GM23338 (cell line): ENCODE data around the gene CIAO1. TPM values are rescaled to one million over a fixed set of nuclear protein-coding genes. Genes with fewer than 3 reads are reported as not detected.
"Not testable (repeated sequence)": the region's sequence is repeated elsewhere in the genome, so short reads cannot be mapped to it uniquely, and the experiment has no call there.

Source experiments
- ATAC-seq: fragments of 200-7000 bp; cut with Tn5 transposase; 3 replicates; pipeline ENCODE4 v1.9.1; 2020
- DNase-seq: peaks from one replicate; pipeline ENCODE4 v3.0.0-alpha.2; 2015; ENCODE audit warnings: low spot score
- H2AFZ ChIP-seq: fragments of 200-600 bp; sonication (generic); 2 replicates; pipeline ENCODE4 v1.8.0; 2016; ENCODE audit warnings: antibody characterized with exemption, mild to moderate bottlenecking, moderate library complexity
- H3F3A ChIP-seq: fragments of 200-600 bp; sonication (generic); replicated peaks from 2 replicates; pipeline ENCODE4 v1.8.0; 2017; ENCODE audit warnings: antibody characterized with exemption, mixed run types, low read depth
- H3K27ac ChIP-seq: fragments of 200-600 bp; sonication (generic); 2 replicates; pipeline ENCODE4 v1.6.1; 2016; ENCODE audit warnings: low read depth
- H3K27me3 ChIP-seq: fragments of 200-600 bp; sonication (generic); 2 replicates; pipeline ENCODE4 v1.8.0; 2016; ENCODE audit warnings: mild to moderate bottlenecking, mixed run types, moderate library complexity; ENCODE audit not compliant: insufficient read depth
- H3K36me3 ChIP-seq: fragments of 200-600 bp; sonication (generic); 2 replicates; pipeline ENCODE4 v1.8.0; 2016; ENCODE audit warnings: mild to moderate bottlenecking; ENCODE audit not compliant: insufficient read depth
- H3K4me1 ChIP-seq: fragments of 200-600 bp; sonication (generic); 2 replicates; pipeline ENCODE4 v1.8.0; 2016; ENCODE audit warnings: mild to moderate bottlenecking, moderate library complexity; ENCODE audit not compliant: insufficient read depth
- H3K4me2 ChIP-seq: fragments of 200-600 bp; sonication (generic); 2 replicates; pipeline ENCODE4 v1.7.1; 2017; ENCODE audit warnings: mixed run types
- H3K4me3 ChIP-seq: fragments of 200-600 bp; sonication (generic); 2 replicates; pipeline ENCODE4 v1.6.1; 2016; ENCODE audit warnings: mixed run types
- H3K79me2 ChIP-seq: fragments of 200-600 bp; sonication (generic); replicated peaks from 2 replicates; pipeline ENCODE4 v1.8.0; 2017; ENCODE audit warnings: mild to moderate bottlenecking; ENCODE audit not compliant: insufficient read depth
- H3K9me2 ChIP-seq: fragments of 200-600 bp; sonication (generic); 2 replicates; pipeline ENCODE4 v1.8.0; 2017; ENCODE audit not compliant: insufficient read depth
- H4K20me1 ChIP-seq: fragments of 200-600 bp; sonication (generic); replicated peaks from 2 replicates; pipeline ENCODE4 v1.8.0; 2017; ENCODE audit warnings: mild to moderate bottlenecking; ENCODE audit not compliant: insufficient read depth
- H3K27ac Mint-ChIP-seq: 2 replicates; pipeline ENCODE4 v1.8.0; 2020; ENCODE audit warnings: inconsistent platforms, mild to moderate bottlenecking, moderate library complexity, mixed read lengths
- H3K27me3 Mint-ChIP-seq: 3 replicates; pipeline ENCODE4 v1.8.0; 2022; ENCODE audit warnings: low read depth, mild to moderate bottlenecking, moderate library complexity, mixed read lengths, inconsistent platforms; ENCODE audit not compliant: insufficient read depth, poor library complexity
- H3K36me3 Mint-ChIP-seq: 3 replicates; pipeline ENCODE4 v1.8.0; 2021; ENCODE audit warnings: low read depth, mild to moderate bottlenecking, inconsistent platforms, moderate library complexity, mixed read lengths
- H3K4me1 Mint-ChIP-seq: 3 replicates; pipeline ENCODE4 v1.8.0; 2020; ENCODE audit warnings: mild to moderate bottlenecking, inconsistent platforms, mixed read lengths
- H3K4me3 Mint-ChIP-seq: 3 replicates; pipeline ENCODE4 v1.8.0; 2021; ENCODE audit warnings: moderate library complexity, mild to moderate bottlenecking, inconsistent platforms, mixed read lengths
- H3K9me3 Mint-ChIP-seq: 3 replicates; pipeline ENCODE4 v1.8.0; 2020; ENCODE audit warnings: moderate library complexity, mild to moderate bottlenecking, inconsistent platforms, mixed read lengths
- CREB1 ChIP-seq: fragments of 250-450 bp; sonication (Bioruptor Pico); IDR thresholded peaks from 2 replicates; pipeline ENCODE4 v1.5.0; 2020; ENCODE audit warnings: low read depth, mild to moderate bottlenecking, moderate library complexity
- EZH2 ChIP-seq: fragments of 200-600 bp; sonication (generic); IDR thresholded peaks from one replicate; pipeline ENCODE4 v1.8.0; 2017; ENCODE audit warnings: antibody characterized with exemption, mild to moderate bottlenecking, low read depth; ENCODE audit not compliant: unreplicated experiment
- EZH2phosphoT487 ChIP-seq: fragments of 200-600 bp; sonication (generic); IDR thresholded peaks from one replicate; pipeline ENCODE4 v1.8.1; 2018; ENCODE audit warnings: antibody characterized with exemption; ENCODE audit not compliant: unreplicated experiment
- JUNB ChIP-seq: IDR thresholded peaks from one replicate; pipeline ENCODE4 v1.6.1; 2016; ENCODE audit warnings: antibody characterized with exemption; ENCODE audit not compliant: unreplicated experiment
- POLR2AphosphoS5 ChIP-seq: IDR thresholded peaks from 2 replicates; pipeline ENCODE4 v1.6.1; 2016; ENCODE audit warnings: antibody characterized with exemption, low read depth
- STAT1 ChIP-seq: IDR thresholded peaks from one replicate; pipeline ENCODE4 v1.6.1; 2016; ENCODE audit warnings: antibody characterized with exemption; ENCODE audit not compliant: unreplicated experiment
- ZNF331 ChIP-seq: fragments of 250-450 bp; sonication (Bioruptor Pico); IDR thresholded peaks from 2 replicates; pipeline ENCODE4 v1.5.0; 2020; ENCODE audit warnings: low read depth, mild to moderate bottlenecking, moderate library complexity
- polyA plus RNA-seq: library from polyadenylated mRNA; unstranded; fragments of >200 nt; fragmentation: Nextera tagmentation; extraction: Ambion mirVana; gene quantifications from 2 replicates; pipeline ENCODE4 v1.2.1, GENCODE V29; 2016
- total RNA-seq: library from RNA; depleted of rRNA; stranded (reverse); fragments of >200 nt; shearing (Covaris generic); gene quantifications from 2 replicates; pipeline ENCODE4 v1.2.3, GENCODE V29; 2014
- TF ChIP-seq, protein P1 (sequence below): IDR thresholded peaks from one replicate; pipeline ENCODE4 v1.6.1; 2018; ENCODE audit warnings: antibody characterized with exemption; ENCODE audit not compliant: unreplicated experiment
- TF ChIP-seq, protein P2 (sequence below): IDR thresholded peaks from 2 replicates; pipeline ENCODE4 v1.6.1; 2016; ENCODE audit warnings: antibody characterized with exemption
- TF ChIP-seq, protein P3 (sequence below), 2 experiments: fragments of 200-600 bp in 1 of 2; sonication (generic) in 1 of 2; conservative IDR thresholded peaks; 2 replicates each; pipeline versions ENCODE4 v1.5.1 to v1.6.1; 2016 to 2017; ENCODE audit warnings: antibody characterized with exemption in 2 of 2, low read depth in 2 of 2, mild to moderate bottlenecking in 2 of 2, moderate library complexity in 1 of 2

CIAO1 gene
- total and polyA plus RNA-seq, 2 experiments from 2014 or later: 48.8 to 119 TPM

DNA sequence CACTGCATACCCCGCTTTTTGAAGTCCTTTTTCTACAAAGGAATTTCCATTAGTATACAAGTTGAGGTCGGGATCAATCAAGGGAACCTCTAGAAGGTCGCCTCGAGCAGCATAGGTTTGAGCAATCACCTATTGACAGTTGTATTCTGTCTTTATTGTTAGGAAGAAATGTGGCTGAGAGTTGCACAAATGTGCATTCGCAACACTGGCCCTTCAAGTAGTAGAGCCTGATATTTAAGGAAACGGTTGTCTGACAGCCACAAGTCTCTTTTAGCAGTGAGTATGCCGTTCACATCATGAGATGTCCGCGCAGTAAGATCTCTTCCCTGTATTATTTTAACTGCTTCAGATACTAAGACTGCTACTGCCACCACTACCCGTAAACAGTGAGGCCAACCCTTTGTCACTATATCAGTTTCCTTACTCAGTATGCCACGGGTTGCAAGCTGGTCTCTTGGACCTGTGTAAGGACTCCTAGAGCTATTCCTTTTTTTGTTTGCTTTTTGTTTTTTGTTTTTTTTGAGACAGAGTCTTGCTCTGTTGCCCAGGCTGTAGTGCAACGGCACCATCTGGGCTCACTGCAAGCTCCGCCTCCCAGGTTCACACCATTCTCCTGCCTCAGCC, 47.4 kb upstream of the CIAO1 start:
- TF ChIP-seq EZH2phosphoT487 (no peak), JUNB (no peak), ZNF331 (CRISPR knock-in tag) (no peak), STAT1 (no peak), POLR2AphosphoS5 (no peak), EZH2 (no peak), CREB1 (no peak)
- TF ChIP-seq, protein P1, sequence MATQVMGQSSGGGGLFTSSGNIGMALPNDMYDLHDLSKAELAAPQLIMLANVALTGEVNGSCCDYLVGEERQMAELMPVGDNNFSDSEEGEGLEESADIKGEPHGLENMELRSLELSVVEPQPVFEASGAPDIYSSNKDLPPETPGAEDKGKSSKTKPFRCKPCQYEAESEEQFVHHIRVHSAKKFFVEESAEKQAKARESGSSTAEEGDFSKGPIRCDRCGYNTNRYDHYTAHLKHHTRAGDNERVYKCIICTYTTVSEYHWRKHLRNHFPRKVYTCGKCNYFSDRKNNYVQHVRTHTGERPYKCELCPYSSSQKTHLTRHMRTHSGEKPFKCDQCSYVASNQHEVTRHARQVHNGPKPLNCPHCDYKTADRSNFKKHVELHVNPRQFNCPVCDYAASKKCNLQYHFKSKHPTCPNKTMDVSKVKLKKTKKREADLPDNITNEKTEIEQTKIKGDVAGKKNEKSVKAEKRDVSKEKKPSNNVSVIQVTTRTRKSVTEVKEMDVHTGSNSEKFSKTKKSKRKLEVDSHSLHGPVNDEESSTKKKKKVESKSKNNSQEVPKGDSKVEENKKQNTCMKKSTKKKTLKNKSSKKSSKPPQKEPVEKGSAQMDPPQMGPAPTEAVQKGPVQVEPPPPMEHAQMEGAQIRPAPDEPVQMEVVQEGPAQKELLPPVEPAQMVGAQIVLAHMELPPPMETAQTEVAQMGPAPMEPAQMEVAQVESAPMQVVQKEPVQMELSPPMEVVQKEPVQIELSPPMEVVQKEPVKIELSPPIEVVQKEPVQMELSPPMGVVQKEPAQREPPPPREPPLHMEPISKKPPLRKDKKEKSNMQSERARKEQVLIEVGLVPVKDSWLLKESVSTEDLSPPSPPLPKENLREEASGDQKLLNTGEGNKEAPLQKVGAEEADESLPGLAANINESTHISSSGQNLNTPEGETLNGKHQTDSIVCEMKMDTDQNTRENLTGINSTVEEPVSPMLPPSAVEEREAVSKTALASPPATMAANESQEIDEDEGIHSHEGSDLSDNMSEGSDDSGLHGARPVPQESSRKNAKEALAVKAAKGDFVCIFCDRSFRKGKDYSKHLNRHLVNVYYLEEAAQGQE: no peak
- TF ChIP-seq, protein P2, sequence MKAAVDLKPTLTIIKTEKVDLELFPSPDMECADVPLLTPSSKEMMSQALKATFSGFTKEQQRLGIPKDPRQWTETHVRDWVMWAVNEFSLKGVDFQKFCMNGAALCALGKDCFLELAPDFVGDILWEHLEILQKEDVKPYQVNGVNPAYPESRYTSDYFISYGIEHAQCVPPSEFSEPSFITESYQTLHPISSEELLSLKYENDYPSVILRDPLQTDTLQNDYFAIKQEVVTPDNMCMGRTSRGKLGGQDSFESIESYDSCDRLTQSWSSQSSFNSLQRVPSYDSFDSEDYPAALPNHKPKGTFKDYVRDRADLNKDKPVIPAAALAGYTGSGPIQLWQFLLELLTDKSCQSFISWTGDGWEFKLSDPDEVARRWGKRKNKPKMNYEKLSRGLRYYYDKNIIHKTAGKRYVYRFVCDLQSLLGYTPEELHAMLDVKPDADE: no peak
- TF ChIP-seq, protein P3, sequence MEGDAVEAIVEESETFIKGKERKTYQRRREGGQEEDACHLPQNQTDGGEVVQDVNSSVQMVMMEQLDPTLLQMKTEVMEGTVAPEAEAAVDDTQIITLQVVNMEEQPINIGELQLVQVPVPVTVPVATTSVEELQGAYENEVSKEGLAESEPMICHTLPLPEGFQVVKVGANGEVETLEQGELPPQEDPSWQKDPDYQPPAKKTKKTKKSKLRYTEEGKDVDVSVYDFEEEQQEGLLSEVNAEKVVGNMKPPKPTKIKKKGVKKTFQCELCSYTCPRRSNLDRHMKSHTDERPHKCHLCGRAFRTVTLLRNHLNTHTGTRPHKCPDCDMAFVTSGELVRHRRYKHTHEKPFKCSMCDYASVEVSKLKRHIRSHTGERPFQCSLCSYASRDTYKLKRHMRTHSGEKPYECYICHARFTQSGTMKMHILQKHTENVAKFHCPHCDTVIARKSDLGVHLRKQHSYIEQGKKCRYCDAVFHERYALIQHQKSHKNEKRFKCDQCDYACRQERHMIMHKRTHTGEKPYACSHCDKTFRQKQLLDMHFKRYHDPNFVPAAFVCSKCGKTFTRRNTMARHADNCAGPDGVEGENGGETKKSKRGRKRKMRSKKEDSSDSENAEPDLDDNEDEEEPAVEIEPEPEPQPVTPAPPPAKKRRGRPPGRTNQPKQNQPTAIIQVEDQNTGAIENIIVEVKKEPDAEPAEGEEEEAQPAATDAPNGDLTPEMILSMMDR (conservative IDR thresholded peaks at IDR 0.05; ENCODE audit: low read depth in 2 of 2): no peak
- no peaks in the 10 kb centered on the region for H3K36me3 Mint-ChIP-seq
- H3K27ac ChIP-seq: no peak overlapping the region
- H3K36me3 ChIP-seq: no peaks in the 10 kb centered on the region
- no peak overlapping the region for H3K4me2 ChIP-seq
- no peaks in the 10 kb centered on the region for H3K79me2 ChIP-seq
- H3K27me3 Mint-ChIP-seq: peaks cover 4% of the 10 kb centered on the region
- no peak overlapping the region for H3K4me3 Mint-ChIP-seq
- H3K4me1 ChIP-seq: no peaks in the 10 kb centered on the region
- peaks cover 19% of the 10 kb centered on the region for H3K4me1 Mint-ChIP-seq
- no peak overlapping the region for H2AFZ ChIP-seq
- H4K20me1 ChIP-seq: no peaks in the 10 kb centered on the region
- H3K27me3 ChIP-seq: no peaks in the 10 kb centered on the region
- ATAC-seq (no peak), DNase-seq (no peak)
- no peak overlapping the region for H3K27ac Mint-ChIP-seq
- no peaks in the 10 kb centered on the region for H3F3A ChIP-seq
- H3K9me3 Mint-ChIP-seq: no peaks in the 10 kb centered on the region
- no peaks in the 10 kb centered on the region for H3K9me2 ChIP-seq
- H3K4me3 ChIP-seq: no peak overlapping the region

DNA sequence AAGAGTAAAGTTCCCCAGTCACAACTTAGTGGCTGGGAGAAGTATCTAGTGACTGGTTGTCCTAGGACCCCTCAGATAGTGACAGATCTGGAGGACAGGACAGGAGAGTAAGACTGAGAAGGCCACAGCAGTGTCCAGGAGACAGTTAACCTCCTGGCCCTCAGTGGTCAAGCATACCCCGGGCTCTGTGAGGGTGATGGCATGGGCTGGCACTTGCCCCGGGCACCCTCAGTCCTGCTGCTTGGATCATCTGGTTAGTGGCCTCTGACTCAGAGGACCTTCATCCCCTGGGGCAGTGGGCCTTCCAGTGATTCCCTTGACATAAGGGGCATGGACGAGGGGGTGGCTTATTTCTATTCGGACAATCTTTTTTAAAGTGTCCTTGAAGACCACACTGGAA, 46.1 kb upstream of the CIAO1 start:
- not testable (repeated sequence) for H4K20me1 ChIP-seq, H3F3A ChIP-seq, H3K27ac Mint-ChIP-seq, ATAC-seq, H3K4me3 ChIP-seq, H3K9me2 ChIP-seq, H3K27ac ChIP-seq, DNase-seq, H3K36me3 Mint-ChIP-seq, H3K27me3 ChIP-seq, H3K9me3 Mint-ChIP-seq, H2AFZ ChIP-seq, H3K79me2 ChIP-seq, H3K4me3 Mint-ChIP-seq, H3K27me3 Mint-ChIP-seq, H3K36me3 ChIP-seq, H3K4me1 ChIP-seq, H3K4me2 ChIP-seq
- peaks cover 19% of the 10 kb centered on the region for H3K4me1 Mint-ChIP-seq

DNA sequence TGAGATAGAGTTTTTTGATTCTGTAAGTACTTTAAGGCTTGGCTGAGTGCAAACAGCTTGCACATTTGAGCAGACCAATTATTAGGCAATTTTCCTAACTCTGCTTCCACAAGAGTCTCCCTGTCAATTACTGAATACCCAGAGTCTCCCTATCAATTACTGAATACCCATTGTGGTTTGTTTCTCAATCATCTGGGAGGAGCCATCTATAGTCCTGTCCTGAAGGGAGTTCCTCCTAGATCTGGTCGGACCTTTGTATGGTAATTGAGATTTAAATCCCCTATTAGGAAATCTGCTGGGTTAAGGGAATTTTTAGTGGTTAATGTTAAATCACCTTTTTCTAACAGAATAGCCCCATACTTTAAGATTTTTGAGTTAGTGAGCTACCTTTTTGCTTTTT, 44.9 kb upstream of the CIAO1 start:
- not testable (repeated sequence) for ATAC-seq, H3K4me2 ChIP-seq

More for the DNA sequence above, 44.9 kb upstream of the CIAO1 start:
- not testable (repeated sequence) for H3K36me3 ChIP-seq, DNase-seq, H3K27ac ChIP-seq, H3F3A ChIP-seq, H3K27me3 ChIP-seq, H3K27me3 Mint-ChIP-seq, H3K9me3 Mint-ChIP-seq, H4K20me1 ChIP-seq, H3K27ac Mint-ChIP-seq, H3K4me3 Mint-ChIP-seq, H2AFZ ChIP-seq, H3K36me3 Mint-ChIP-seq, H3K4me1 ChIP-seq, H3K4me3 ChIP-seq, H3K79me2 ChIP-seq, H3K9me2 ChIP-seq
- peaks cover 19% of the 10 kb centered on the region for H3K4me1 Mint-ChIP-seq
